COLO668 (cell line): Measurements from ENCODE around the gene STX19.
"Not testable (repeated sequence)": the region's sequence is repeated elsewhere in the genome, so short reads cannot be mapped to it uniquely, and the experiment has no call there.

Experiments used
- DNase-seq: peaks from one replicate; lab custom pipeline; 2025; ENCODE audit not compliant: unreplicated experiment; lab: John Stamatoyannopoulos, UW

The STX19 gene, protein sequence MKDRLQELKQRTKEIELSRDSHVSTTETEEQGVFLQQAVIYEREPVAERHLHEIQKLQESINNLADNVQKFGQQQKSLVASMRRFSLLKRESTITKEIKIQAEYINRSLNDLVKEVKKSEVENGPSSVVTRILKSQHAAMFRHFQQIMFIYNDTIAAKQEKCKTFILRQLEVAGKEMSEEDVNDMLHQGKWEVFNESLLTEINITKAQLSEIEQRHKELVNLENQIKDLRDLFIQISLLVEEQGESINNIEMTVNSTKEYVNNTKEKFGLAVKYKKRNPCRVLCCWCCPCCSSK

DNA sequence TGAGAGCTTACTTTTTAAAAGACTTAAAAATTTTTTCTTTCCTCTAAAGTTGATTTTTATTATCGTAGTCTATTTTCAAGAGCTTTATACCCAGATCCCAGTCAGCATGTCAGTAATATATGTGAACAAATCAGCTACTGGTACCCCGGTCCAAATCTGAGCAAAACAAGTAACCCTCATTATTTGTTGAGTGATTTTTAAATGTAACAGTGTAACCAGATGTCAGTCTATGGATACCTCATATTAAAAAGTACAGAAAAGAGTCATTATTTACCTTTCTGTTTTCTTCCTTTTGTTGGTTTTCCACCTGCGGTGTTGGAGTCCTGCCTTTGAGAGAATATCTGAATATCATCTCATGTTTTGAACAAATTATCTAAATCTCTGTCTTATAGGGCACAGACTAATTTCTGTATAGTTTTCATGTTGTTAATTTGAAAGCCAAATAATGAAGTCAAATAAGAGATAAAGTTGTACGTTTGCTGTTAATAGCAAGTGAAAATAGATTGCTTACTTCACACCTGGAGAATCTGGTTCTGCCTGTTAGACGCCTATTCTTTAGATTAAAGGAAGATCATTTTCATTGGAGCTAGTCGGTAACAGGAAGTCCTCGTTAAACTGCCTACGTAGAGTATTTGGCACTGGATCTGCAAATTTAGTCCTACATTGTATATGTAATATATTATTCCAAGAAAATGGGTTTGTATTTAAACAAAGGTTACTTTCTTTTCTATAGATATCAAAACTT, at the start of gene STX19:
Gene STX19, minus strand, starts transcription at position 505 of the 745 bp plus-strand sequence. CDS start 13,328 bp downstream, outside the sequence.
- peak; percentile 6 for DNase-seq

DNA sequence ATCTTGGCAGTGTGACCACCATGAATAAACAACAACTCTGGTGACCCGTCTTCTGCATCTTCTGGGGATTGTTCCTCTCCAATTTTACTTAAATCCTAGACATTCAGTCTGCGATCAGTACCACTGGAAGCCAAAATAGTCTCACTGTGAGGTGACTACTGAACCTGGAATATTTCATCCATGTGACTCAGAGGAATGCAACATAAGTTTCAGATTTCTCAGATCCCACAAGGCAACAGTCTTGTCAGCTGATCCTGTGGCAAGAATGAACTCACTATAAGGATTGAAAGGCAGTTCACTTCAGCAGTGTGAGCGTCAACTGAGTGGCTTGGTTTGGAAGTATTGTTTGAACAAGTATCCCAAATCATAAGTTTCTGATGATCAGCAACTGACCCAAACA, 47.7 kb upstream of the STX19 start:
- no peak for DNase-seq

DNA sequence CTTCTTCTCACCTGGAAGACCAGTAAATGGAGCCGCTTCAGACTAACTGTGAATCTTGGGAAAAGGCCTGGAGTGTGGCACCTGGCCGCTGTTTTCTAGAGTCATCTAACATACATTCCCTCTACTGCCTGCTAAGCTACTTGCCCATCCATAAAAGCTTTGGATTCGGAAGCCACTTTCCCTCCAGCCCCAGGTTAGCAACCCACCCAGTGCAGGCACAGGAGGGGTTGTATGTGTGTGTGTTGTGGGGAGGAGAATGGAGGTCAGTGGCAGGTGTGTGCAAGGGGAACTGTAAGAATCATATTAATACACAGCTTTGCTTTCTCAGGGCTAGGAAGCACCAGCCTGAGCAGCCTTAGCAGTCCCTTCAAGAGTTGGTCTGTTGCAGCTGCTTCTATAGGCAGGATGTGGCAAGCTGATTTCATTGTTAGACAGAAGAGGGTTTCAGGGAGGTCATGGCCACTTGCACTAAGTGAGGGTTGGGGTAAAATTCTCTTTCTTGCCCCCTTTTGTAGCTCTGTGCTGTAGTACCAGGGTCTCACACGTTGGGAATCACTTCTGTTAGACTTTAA, 43.4 kb upstream of the STX19 start:
- no peak for DNase-seq

DNA sequence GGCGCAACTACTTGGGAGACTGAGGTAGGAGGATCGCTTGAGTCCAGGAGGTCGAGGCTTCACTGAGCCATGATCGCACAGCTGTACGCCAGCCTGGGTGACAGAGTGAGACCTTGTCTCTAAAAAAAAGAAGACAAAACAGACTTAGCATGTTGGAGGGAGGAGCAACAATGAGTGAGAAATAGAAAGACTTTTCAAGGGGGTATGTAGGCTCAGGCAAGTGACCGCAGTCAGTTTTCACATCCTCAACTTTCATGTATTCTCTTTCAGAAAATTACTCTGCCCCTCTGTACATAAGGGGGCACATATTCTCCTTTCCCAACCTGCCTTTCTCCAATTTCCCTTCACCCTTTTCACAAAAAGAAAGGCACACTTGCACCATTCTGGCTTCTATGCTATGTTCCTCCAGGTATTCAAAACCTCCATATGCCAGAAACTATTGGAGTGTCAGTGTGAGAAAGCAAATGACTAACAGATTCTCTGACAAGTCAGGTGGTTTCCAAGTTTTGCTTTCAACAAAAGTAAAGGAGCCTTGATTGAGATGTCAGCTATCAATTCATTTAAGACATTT, 42.0 kb upstream of the STX19 start:
- no peak for DNase-seq

DNA sequence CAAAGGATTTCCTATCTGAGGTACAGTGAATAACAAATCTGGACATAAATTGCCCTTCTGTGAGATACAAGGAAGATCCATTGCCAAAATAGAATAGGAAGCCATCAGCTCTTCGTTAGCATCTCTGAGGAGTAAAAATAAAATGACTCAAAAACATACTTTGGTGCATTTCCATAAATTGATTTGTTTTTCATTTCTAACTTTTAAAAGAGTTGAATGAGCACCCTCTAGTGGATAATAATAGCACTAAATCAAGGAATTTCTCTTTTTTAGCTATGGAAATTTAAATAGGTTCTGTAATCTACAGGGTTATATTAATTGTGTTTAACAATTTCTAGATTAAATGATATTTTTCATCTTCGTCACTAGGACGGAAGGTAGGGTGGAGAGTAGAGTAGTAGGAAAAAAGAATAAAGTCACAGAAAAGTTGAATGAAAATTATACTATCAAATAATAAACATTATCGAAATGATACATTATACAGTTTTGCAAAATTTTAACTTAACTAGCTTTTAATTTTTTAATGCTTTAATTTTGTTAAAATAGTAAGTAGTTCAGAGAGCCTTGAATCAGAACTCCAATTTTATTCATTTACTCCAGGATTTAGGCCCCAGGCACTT, 40.9 kb upstream of the STX19 start:
- no peak for DNase-seq

DNA sequence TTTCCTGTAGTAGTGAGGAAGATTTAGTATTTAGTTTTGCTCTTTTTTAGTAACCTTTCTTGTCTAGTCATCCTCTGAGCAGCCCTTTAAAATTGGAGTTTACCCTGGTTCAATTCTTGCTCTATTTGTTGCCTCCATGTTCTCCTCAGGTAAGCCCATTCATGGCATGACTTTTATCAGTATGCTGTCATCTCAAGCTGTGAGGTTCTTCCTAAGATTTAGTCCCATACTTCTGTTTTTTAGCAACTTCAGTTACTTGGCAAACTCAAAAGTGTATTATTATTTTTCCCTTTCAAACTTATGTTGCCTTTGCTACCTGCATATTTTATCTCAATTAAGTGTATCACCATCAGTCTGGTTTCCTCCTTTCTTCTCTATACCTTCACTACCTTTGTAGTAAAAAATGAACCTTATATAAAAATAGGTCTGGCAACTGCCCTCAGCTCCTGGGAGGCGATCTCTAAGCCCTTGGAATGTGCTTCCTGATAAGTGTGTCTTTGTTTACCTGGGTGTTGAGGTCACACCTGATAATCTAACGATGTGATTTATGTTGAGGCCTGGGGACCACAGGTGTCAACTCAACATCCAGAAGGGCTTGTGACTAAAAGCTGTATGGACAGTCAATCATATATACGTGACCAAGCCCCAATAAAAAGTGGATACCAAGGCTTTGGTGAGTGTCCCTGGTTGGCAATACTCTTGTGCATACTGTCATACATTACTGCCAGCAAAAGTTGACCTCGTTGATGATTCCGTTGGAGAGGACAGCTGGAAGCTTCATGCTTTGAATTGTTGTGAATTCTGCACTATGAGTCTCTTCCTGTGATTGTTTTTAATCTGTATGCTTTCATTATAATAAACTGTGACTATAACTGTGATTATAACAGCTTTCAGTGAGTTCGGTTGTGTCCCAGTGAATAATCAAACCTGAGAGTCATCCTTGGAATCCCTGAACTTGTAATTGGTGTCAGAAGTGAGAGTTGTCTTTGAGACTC, 38.4 kb upstream of the STX19 start:
- DNase-seq: no peak

DNA sequence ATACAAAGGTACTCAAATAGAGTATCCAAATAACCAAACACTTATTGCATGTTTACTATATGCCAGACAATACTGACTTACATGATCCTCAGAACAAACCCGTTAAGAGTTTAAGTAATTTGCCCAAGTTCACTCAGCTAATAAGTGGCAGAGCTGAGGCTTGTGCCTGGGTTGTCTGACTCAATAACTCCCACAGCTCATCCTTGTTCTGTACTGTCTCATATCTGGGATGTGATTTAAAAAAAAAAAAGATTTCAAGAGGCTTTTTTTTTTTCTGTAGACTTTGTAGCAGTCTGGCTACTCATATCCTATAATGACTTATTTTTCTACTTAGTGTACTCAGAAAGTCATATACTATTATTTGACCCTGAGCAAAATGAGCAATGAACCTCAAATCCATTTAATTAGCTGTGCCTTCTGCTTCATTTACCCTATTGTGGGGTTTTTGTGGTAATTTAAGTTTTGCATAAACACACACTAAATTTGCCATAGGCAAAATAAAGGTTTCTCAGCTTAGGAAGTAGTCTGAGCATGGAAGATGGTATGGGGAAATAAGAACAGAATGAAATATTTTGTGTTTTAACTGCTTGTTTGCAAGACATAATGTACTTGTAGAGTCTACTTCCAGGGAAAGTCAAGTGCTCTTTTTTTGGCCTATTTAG, 37.6 kb upstream of the STX19 start:
- DNase-seq: no peak

DNA sequence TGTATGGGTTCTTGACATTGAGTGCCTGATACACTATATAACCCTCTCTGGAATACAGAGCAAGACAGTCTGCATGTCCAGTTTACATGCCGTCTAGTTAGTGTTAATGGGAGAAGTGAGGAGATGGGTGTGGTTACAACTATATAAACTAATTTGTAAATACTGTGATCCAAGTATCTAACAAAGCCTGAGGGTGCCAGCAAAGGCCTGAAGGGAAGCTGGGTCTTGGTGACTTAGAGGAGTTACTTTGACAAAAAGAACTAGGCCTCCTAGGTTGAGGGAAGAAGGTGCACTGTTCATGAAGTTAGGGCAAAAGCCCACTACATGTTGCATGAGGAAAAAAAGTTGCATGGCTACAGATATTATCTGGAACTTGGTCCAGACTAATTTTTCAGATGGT, 36.7 kb upstream of the STX19 start:
- no peak for DNase-seq

DNA sequence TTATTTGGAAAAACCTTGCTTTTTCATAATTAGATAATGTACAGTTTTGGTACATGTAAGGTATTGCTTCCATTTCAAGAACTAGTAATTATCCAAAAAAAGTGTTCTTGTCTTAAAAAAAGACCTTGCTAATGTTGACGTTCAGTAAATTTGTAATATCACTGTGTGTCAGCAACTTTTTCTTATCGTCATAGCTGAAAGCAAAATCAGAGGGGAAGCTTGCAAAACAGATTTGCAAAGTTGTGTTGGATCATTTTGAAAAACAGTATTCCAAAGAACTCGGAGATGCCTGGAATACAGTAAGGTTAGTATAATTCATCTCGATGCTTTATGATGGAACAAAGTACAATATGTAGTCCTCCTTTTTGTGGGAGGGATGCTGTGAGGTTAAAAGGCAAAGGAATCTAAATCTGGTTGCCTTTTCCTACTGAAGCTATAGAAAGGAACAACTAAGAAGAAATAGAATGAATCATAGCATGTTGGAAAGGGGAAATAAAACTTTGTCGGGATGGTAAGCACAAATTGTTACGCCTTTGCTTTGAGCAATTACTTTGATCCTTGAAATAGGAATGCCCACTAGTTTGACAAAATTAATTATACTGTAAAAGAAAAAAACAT, 36.0 kb upstream of the STX19 start:
- no peak for DNase-seq

DNA sequence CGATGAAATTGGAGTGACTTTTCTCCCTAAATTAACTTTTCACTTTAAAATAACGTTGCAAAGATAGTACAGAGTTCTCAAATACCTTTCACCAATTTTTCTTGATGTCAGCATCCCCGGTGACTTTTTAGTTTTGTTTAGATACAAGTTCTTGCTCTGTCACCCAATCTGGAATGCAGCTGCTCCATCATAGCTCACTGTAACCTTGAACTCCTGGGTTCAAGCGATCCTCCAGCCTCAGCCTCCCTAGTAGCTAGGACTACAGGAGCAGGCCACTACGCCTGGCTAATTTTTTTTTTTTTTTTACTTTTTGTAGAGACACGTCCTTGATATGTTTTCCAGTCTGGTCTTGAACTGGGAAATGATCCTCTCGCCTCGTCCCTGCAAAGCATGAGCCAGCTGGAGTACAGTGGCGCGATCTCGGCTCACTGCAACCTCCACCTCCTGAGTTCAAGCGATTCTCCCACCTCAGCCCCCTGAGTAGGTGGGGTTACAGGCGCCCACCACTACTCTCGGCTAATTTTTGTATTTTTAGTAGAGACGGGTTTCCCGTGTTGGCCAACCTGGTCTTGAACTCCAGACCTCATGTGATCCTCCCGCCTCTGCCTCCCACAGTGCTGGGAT, 35.2 kb upstream of the STX19 start:
- no peak for DNase-seq

DNA sequence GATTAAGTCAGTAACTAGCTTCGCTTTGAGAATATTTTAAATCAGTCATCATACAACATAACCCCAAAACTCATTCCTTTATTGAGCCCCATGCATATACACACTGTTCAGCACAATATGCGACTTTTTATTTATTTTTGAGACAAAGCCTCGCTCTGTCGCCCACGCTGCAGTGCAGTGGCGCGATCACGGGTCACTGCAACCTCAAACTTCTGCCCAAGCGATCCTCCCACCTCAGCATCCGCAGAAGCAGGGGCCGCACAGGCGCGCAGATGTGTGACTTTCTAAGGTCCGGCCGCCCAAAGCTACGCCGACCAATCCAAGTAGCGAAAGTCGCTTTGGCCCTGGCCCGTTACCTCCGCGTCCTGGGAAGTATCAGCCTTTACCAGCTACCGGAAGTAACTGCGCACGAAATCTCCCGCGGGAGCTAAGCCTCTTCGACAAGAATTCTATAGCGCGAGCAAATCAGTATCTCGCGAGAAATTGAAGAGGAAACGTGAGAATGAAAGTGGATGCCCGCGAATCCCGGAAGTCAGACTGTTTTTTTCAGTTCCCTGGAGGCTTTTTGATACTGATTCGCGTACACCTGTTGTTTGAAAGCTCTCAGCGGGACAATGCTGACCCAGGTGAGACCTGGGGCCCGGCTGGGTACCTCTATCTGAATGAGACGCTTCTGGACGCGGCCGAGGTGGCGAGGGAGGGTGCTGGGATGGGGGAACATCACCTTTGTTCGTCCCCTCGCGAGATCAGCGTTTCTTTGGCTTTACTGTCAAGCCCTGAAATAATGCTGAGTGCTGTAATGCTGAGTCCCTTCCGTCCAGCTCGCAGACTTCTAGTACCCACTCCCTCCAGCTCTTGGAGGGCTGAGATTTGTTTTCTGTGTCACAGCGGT, 34.4 kb upstream of the STX19 start, which contains the start of the genes DHFR2 and NSUN3:
Gene DHFR2, minus strand, starts transcription at position 404 of the 892 bp plus-strand sequence. CDS start 1,405 bp downstream, outside the sequence.
Gene NSUN3, plus strand, starts transcription at position 549 of the 892 bp plus-strand sequence. Its CDS starts 66 bp downstream, at position 615.
- DNase-seq: peak; percentile 83

DNA sequence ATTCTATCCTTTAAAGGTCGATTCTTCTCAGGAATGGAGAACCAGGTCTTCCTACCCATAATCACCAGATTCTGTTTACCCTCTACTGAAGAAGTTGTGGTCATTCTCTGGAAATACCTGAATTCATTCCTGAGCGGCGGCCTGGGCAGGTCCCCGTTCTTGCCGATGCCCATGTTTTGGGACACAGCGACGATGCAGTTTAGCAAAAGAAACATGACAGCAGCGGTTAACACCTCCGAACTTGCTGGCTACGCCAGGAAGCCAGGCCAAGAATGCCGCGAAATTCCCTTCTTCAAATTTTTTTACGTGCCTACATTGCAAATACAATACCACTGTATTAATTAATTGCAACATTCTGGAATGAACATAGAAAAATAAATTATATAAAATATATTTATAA, 32.9 kb upstream of the STX19 start:
- no peak for DNase-seq

DNA sequence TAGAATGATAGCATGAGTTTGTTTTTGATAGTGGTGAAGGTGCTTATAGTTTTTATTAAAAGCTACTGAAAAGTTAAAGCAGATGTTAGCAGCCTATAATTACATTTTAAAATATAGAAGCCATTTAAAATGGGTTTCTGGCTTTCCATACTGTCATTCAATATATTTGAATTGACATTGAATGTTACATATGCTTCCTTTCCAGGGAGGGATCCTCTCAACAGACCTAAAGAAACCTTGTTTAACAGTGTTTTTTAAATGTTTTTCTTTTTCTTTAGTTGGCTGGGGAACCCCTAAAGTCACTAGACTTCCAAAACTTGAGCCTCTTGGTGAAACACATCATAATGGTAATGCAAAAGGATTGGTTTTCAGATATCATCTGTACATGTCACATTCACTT, 22.1 kb upstream of the STX19 start:
- DNase-seq: no peak

DNA sequence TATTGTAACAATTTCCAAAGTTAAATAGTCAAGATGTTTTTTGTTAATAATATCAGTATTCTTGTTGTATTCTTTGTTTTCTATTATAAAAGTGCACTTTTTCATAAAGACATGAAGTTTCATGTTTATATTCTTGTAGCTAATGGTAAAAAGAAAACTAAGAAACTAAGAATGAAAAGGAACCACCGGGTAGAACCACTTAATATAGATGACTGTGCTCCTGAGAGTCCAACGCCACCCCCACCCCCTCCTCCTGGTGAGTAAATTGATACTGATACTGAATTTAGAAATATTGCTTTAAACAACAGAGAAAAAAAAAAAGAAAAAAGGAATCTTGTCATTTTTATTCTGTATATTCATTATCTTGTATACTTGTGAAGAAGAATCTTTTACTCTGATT, 20.9 kb upstream of the STX19 start:
- DNase-seq: no peak

DNA sequence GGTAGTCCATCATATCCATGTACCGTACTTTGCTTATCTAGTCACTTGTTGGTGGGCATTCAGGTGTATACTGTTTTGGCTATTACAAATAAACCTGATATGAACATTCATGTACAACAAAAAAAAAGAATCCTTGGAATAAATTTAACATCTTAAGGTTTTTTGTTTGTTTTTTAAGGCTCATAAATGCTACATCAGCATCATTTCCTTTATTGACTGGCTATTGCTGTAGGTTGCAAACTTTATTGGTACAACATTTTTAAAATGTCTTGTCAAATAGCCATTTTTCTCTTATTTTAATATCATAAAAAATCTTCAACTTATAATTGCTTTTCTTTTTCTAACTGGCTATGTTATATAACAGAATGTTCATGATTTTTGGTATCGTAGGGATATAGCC, 18.1 kb upstream of the STX19 start:
- no peak for DNase-seq

DNA sequence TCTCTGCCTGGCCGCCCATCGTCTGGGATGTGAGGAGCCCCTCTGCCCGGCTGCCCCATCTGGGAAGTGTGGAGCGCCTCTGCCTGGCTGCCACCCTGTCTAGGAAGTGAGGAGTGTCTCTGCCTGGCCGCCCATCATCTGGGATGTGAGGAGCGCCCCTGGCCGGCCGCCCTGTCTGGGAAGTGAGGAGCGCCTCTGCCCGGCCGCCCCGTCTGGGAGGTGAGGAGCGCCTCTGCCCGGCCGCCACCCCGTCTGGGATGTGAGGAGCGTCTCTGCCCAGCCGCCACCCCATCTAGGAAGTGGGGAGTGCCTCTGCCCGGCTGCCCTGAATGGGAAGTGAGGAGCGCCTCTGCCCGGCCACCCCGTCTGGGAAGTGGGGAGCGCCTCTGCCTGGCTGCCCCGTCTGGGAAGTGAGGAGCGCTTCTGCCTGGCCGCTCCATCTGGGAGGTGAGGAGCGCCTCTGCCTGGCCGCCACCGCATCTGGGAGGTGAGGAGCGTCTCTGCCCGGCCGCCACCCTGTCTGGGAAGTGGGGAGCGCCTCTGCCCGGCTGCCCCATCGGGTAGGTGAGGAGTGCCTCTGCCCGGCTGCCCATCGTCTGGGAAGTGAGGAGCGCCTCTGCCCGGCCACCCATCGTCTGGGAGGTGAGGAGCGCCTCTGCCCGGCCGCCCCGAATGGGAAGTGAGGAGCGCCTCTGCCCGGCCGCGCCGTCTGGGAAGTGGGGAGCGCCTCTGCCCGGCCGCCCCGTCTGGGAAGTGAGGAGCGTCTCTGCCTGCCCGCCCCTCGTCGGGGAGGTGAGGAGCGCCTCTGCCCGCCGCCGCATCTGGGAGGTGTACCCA, 15.9 kb upstream of the STX19 start:
- not testable (repeated sequence) for DNase-seq

DNA sequence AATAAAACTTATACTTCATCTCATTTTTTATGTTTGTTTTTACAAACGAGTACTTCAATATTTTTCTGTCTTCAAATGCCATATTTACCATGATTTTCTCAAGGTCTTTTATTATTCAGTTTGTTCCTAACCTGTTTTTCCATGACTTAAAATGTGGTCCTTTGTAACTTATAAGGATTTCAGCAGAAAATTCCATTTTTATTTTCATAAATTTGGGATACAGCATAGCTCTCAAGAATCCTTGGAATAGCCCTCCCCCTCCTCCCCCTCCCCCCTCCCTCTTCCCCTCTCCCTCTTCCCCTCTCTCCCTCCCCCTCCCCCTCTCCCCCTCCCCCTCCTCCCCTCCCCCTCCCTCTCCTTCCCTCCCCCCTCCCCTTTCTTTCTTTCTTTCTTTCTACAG, 14.9 kb upstream of the STX19 start:
- no peak for DNase-seq
